ENCODE data around the gene MAB21L3.

DNA sequence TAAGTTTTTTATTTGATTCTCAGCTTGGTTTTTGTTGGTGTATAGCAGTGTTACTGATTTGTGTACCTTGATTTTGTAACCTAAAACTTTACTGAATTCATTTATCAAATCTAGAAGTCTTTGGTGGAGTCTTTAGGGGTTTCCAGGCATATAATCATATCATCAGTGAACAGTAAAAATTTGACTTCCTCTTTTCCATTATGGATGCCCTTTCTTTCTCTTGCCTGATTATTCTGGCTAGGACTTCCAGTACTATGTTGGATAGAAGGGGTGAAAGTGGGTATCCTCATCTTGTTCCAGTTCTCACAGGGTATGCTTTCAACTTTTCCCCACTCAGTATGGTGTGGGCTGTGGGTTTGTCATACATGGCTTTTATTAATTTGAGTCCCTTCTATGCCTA is 23.6 kb upstream of the MAB21L3 start:
- TF ChIP-seq EZH2 (IDR thresholded peaks at IDR 0.05; ENCODE audit: low read length, unreplicated experiment) (no peak), CTCF (conservative IDR thresholded peaks at IDR 0.05; ENCODE audit: low read depth, low read length) (no peak)

Measured in PC-3 (cell line).